H9 (cell line): ENCODE data around the gene RUNX1. TPM values are rescaled to one million over a fixed set of nuclear protein-coding genes. Genes with fewer than 3 reads are reported as not detected.

Source experiments
- DNase-seq: peaks from one replicate; pipeline ENCODE4 v3.0.0-alpha.2; 2017
- H2AFZ ChIP-seq: one replicate; pipeline ENCODE4 v1.6.1; 2013; ENCODE audit warnings: mild to moderate bottlenecking, low read length, control low read depth, moderate library complexity
- H2AK5ac ChIP-seq: 2 replicates; pipeline ENCODE4 v1.6.1; 2013; ENCODE audit warnings: low read length, control low read depth, mixed read lengths; ENCODE audit not compliant: insufficient read length
- H2BK120ac ChIP-seq: one replicate; pipeline ENCODE4 v1.6.1; 2013; ENCODE audit warnings: low read depth, mild to moderate bottlenecking, low read length, control low read depth, inconsistent platforms; ENCODE audit not compliant: poor library complexity, severe bottlenecking
- H2BK12ac ChIP-seq: 2 replicates; pipeline ENCODE4 v1.6.1; 2013; ENCODE audit warnings: low read length, control low read depth, mixed read lengths, low read depth; ENCODE audit not compliant: insufficient read length
- H2BK15ac ChIP-seq: 2 replicates; pipeline ENCODE4 v1.6.1; 2013; ENCODE audit warnings: low read depth, low read length, control low read depth
- H2BK20ac ChIP-seq: one replicate; pipeline ENCODE4 v1.6.1; 2013; ENCODE audit warnings: low read depth, mild to moderate bottlenecking, low read length, control low read depth, inconsistent platforms; ENCODE audit not compliant: poor library complexity, severe bottlenecking
- H2BK5ac ChIP-seq: 2 replicates; pipeline ENCODE4 v1.6.1; 2013; ENCODE audit warnings: low read length, control low read depth, mixed read lengths; ENCODE audit not compliant: insufficient read length
- H3K14ac ChIP-seq: 2 replicates; pipeline ENCODE4 v1.6.1; 2013; ENCODE audit warnings: low read length, control low read depth; ENCODE audit not compliant: insufficient read depth
- H3K18ac ChIP-seq: 2 replicates; pipeline ENCODE4 v1.6.1; 2013; ENCODE audit warnings: low read depth, mild to moderate bottlenecking, mixed read lengths, low read length, control low read depth; ENCODE audit not compliant: insufficient read length
- H3K23ac ChIP-seq: 2 replicates; pipeline ENCODE4 v1.6.1; 2013; ENCODE audit warnings: low read length, control low read depth, mixed read lengths, low read depth; ENCODE audit not compliant: insufficient read length
- H3K23me2 ChIP-seq: 2 replicates; pipeline ENCODE4 v1.6.1; 2013; ENCODE audit warnings: low read depth, mild to moderate bottlenecking, mixed read lengths, low read length, control low read depth; ENCODE audit not compliant: insufficient read length, poor library complexity, severe bottlenecking
- H3K27ac ChIP-seq: 2 replicates; pipeline ENCODE4 v1.5.1; 2013; ENCODE audit warnings: low read length, control low read depth, mixed read lengths, low read depth; ENCODE audit not compliant: insufficient read length
- H3K27me3 ChIP-seq: 2 replicates; pipeline ENCODE4 v1.6.1; 2013; ENCODE audit warnings: low read length, control low read depth, inconsistent platforms; ENCODE audit not compliant: insufficient read depth
- H3K4ac ChIP-seq: 2 replicates; pipeline ENCODE4 v1.6.1; 2013; ENCODE audit warnings: low read depth, mild to moderate bottlenecking, control low read depth, inconsistent platforms, low read length, moderate library complexity
- H3K4me1 ChIP-seq: 2 replicates; pipeline ENCODE4 v1.6.1; 2013; ENCODE audit warnings: low read length, control low read depth, inconsistent platforms; ENCODE audit not compliant: insufficient read depth
- H3K4me2 ChIP-seq: 2 replicates; pipeline ENCODE4 v1.6.1; 2013; ENCODE audit warnings: low read length, control low read depth, mixed read lengths; ENCODE audit not compliant: insufficient read length, insufficient read depth
- H3K56ac ChIP-seq: 2 replicates; pipeline ENCODE4 v1.6.1; 2013; ENCODE audit warnings: low read depth, mild to moderate bottlenecking, mixed read lengths, low read length, control low read depth; ENCODE audit not compliant: insufficient read length
- H3K79me1 ChIP-seq: 2 replicates; pipeline ENCODE4 v1.6.1; 2013; ENCODE audit warnings: low read depth, mild to moderate bottlenecking, moderate library complexity, low read length, control low read depth, inconsistent platforms; ENCODE audit not compliant: insufficient read depth, poor library complexity, severe bottlenecking
- H3K79me2 ChIP-seq: 2 replicates; pipeline ENCODE4 v1.6.1; 2013; ENCODE audit warnings: low read length, control low read depth, inconsistent platforms; ENCODE audit not compliant: insufficient read depth
- H3K9ac ChIP-seq: 2 replicates; pipeline ENCODE4 v1.6.1; 2013; ENCODE audit warnings: low read length, control low read depth, mixed read lengths; ENCODE audit not compliant: insufficient read length; ENCODE audit errors: extremely low read depth
- H3K9me3 ChIP-seq: one replicate; pipeline ENCODE4 v1.6.1; 2013; ENCODE audit warnings: low read depth, low read length, inconsistent platforms; ENCODE audit not compliant: control insufficient read depth
- H3T11ph ChIP-seq: one replicate; pipeline ENCODE4 v1.6.1; 2013; ENCODE audit warnings: mild to moderate bottlenecking, low read length, control low read depth, inconsistent platforms
- H4K20me1 ChIP-seq: one replicate; pipeline ENCODE4 v1.6.1; 2013; ENCODE audit not compliant: control insufficient read depth, insufficient read length, insufficient read depth
- H4K5ac ChIP-seq: 2 replicates; pipeline ENCODE4 v1.6.1; 2013; ENCODE audit warnings: low read depth, mild to moderate bottlenecking, mixed read lengths, low read length, control low read depth; ENCODE audit not compliant: insufficient read length
- H4K8ac ChIP-seq: replicated peaks from 2 replicates; pipeline ENCODE4 v1.6.1; 2013; ENCODE audit warnings: low read length, control low read depth, mixed read lengths, low read depth; ENCODE audit not compliant: insufficient read length
- H4K91ac ChIP-seq: 2 replicates; pipeline ENCODE4 v1.6.1; 2013; ENCODE audit warnings: low read depth, mild to moderate bottlenecking, moderate library complexity, mixed read lengths, low read length, control low read depth; ENCODE audit not compliant: insufficient read length
- H3K27ac Mint-ChIP-seq, 3 experiments: 2 replicates in 2 of 3; 3 replicates in 1 of 3; pipeline ENCODE4 v1.8.0; 2020 to 2021; ENCODE audit warnings: mixed read lengths in 3 of 3, mild to moderate bottlenecking in 1 of 3, moderate library complexity in 1 of 3
- H3K27me3 Mint-ChIP-seq: 2 replicates; pipeline ENCODE4 v1.8.0; 2021; ENCODE audit warnings: low read depth, mild to moderate bottlenecking, moderate library complexity, mixed read lengths
- H3K36me3 Mint-ChIP-seq, 3 experiments: 2 replicates in 2 of 3; 3 replicates in 1 of 3; pipeline ENCODE4 v1.8.0; 2020 to 2021; ENCODE audit warnings: low read depth in 3 of 3, mixed read lengths in 3 of 3; ENCODE audit not compliant: insufficient read depth in 1 of 3
- H3K4me1 Mint-ChIP-seq, 2 experiments: 2 replicates each; pipeline ENCODE4 v1.8.0; 2020; ENCODE audit warnings: mixed read lengths in 2 of 2
- H3K4me3 Mint-ChIP-seq, 2 experiments: 2 replicates in 1 of 2; 3 replicates in 1 of 2; pipeline ENCODE4 v1.8.0; 2020 to 2021; ENCODE audit warnings: mild to moderate bottlenecking in 2 of 2, mixed read lengths in 2 of 2, moderate library complexity in 1 of 2
- H3K9me3 Mint-ChIP-seq, 2 experiments: 2 replicates in 1 of 2; 3 replicates in 1 of 2; pipeline ENCODE4 v1.8.0; 2020; ENCODE audit warnings: mild to moderate bottlenecking in 2 of 2, mixed read lengths in 2 of 2, moderate library complexity in 1 of 2
- CTCF ChIP-seq: fragments of 200-600 bp; sonication (generic); conservative IDR thresholded peaks from 3 replicates; pipeline ENCODE4 v1.8.0; 2021; ENCODE audit warnings: antibody characterized with exemption, mild to moderate bottlenecking
- total RNA-seq: library from RNA; stranded (reverse); gene quantifications from 2 replicates; pipeline ENCODE4 v1.2.1, GENCODE V29; 2021

Gene RUNX1
- total RNA-seq, 1 experiment from 2014 or later = 0.72 TPM

- Histone ChIP-seq H3K27me3 (no peaks in the 10 kb centered on the region; the same call in 1 of the 2 replicates), H3K4me1 (no peaks in the 10 kb centered on the region; the same call in 1 of the 2 replicates), H3K4ac (no peak overlapping the region), H4K8ac (no peak overlapping the region), H3K27ac (no peak overlapping the region), H3K79me1 (no peaks in the 10 kb centered on the region), H4K91ac (no peak overlapping the region), H3K9ac (no peak overlapping the region), H3K4me2 (no peak overlapping the region), H3K56ac (no peak overlapping the region), H2BK20ac (no peak overlapping the region), H2BK5ac (no peak overlapping the region), H4K5ac (no peak overlapping the region), H3K14ac (no peak overlapping the region), H3K23ac (no peak overlapping the region), H2BK120ac (no peak overlapping the region), H4K20me1 (no peaks in the 10 kb centered on the region), H2BK12ac (no peak overlapping the region), H2AK5ac (no peak overlapping the region), H2AFZ (no peak overlapping the region), H3K23me2 (no peaks in the 10 kb centered on the region), H3T11ph (no peak overlapping the region), H3K79me2 (no peaks in the 10 kb centered on the region), H3K18ac (no peak overlapping the region), H3K9me3 (no peaks in the 10 kb centered on the region), H2BK15ac (no peak overlapping the region)
- no peaks in the 10 kb centered on the region for H3K36me3 Mint-ChIP-seq
- no peak overlapping the region for H3K27ac Mint-ChIP-seq
- no peak overlapping the region for H3K4me3 Mint-ChIP-seq
- no peak for DNase-seq
- peaks cover 11 to 17% of the 10 kb centered on the region in 2 experiments for H3K4me1 Mint-ChIP-seq
- TF ChIP-seq CTCF = no peak
- no peaks in the 10 kb centered on the region for H3K9me3 Mint-ChIP-seq
- H3K27me3 Mint-ChIP-seq = peaks cover 8% of the 10 kb centered on the region
Measured at GRCh38 chr21:34915364-34915841, 133.7 kb downstream of the RUNX1 start.
